Liver (tissue), 3 donors: ENCODE measurements around the gene ZFP36L2.

Experiments used
- JUND ChIP-seq, 2 donors: IDR thresholded peaks; 2 replicates each; pipeline ENCODE4 v1.6.1; 2016; ENCODE audit warnings: antibody characterized with exemption in 2 of 2
- RAD21 ChIP-seq, 2 donors: IDR thresholded peaks; 2 replicates each; pipeline ENCODE4 v1.6.1; 2016; ENCODE audit warnings: antibody characterized with exemption in 2 of 2, mild to moderate bottlenecking in 2 of 2
- SP1 ChIP-seq: IDR thresholded peaks from 2 replicates; pipeline ENCODE4 v1.6.1; 2018; ENCODE audit warnings: antibody characterized with exemption, mild to moderate bottlenecking
- YY1 ChIP-seq: IDR thresholded peaks from 2 replicates; pipeline ENCODE4 v1.6.1; 2016; ENCODE audit warnings: antibody characterized with exemption, mild to moderate bottlenecking
- TF ChIP-seq, protein P1 (sequence below): fragments of 150-350 bp; IDR thresholded peaks from 2 replicates; pipeline ENCODE4 v1.5.1; 2017; ENCODE audit warnings: improper control_type of control experiment, low read depth, low read length; ENCODE audit not compliant: missing input control
- TF ChIP-seq, protein P2 (sequence below): IDR thresholded peaks from 2 replicates; pipeline ENCODE4 v1.6.1; 2016; ENCODE audit warnings: antibody characterized with exemption, mild to moderate bottlenecking
- TF ChIP-seq, protein P3 (sequence below): IDR thresholded peaks from 2 replicates; pipeline ENCODE4 v1.6.1; 2016; ENCODE audit warnings: antibody characterized with exemption
- donor health status: healthy.
- donor health status: healthy.

DNA sequence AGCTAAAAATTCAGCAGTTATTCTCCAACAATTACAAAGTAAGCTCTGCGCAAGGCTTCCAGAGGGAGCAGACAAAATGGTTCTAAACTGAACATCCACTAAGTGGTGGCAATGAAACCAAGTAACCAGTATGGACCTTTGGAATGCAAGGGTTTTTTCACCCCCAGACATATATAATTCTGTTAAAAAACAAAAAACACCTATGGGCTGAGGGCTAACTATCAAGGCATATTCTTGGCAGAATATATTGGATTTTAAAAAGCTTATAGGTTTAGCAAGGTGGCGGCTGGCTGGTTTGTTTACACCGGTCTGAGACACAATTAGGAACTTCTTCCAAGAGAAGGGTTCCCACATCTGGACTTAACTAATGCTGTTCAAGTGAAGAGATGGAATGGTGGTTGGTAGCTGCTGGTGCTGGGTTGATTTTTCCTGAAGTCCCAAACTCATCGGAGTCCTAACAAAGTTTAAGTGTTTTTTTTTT, 2.8 kb downstream of the ZFP36L2 start:
- TF ChIP-seq, protein P1, sequence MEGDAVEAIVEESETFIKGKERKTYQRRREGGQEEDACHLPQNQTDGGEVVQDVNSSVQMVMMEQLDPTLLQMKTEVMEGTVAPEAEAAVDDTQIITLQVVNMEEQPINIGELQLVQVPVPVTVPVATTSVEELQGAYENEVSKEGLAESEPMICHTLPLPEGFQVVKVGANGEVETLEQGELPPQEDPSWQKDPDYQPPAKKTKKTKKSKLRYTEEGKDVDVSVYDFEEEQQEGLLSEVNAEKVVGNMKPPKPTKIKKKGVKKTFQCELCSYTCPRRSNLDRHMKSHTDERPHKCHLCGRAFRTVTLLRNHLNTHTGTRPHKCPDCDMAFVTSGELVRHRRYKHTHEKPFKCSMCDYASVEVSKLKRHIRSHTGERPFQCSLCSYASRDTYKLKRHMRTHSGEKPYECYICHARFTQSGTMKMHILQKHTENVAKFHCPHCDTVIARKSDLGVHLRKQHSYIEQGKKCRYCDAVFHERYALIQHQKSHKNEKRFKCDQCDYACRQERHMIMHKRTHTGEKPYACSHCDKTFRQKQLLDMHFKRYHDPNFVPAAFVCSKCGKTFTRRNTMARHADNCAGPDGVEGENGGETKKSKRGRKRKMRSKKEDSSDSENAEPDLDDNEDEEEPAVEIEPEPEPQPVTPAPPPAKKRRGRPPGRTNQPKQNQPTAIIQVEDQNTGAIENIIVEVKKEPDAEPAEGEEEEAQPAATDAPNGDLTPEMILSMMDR: no peak
- TF ChIP-seq JUND (IDR thresholded peaks at IDR 0.05) (no peak), RAD21 (IDR thresholded peaks at IDR 0.05) (no peak), SP1 (no peak), YY1 (peak; percentile 13)
- TF ChIP-seq, protein P2, sequence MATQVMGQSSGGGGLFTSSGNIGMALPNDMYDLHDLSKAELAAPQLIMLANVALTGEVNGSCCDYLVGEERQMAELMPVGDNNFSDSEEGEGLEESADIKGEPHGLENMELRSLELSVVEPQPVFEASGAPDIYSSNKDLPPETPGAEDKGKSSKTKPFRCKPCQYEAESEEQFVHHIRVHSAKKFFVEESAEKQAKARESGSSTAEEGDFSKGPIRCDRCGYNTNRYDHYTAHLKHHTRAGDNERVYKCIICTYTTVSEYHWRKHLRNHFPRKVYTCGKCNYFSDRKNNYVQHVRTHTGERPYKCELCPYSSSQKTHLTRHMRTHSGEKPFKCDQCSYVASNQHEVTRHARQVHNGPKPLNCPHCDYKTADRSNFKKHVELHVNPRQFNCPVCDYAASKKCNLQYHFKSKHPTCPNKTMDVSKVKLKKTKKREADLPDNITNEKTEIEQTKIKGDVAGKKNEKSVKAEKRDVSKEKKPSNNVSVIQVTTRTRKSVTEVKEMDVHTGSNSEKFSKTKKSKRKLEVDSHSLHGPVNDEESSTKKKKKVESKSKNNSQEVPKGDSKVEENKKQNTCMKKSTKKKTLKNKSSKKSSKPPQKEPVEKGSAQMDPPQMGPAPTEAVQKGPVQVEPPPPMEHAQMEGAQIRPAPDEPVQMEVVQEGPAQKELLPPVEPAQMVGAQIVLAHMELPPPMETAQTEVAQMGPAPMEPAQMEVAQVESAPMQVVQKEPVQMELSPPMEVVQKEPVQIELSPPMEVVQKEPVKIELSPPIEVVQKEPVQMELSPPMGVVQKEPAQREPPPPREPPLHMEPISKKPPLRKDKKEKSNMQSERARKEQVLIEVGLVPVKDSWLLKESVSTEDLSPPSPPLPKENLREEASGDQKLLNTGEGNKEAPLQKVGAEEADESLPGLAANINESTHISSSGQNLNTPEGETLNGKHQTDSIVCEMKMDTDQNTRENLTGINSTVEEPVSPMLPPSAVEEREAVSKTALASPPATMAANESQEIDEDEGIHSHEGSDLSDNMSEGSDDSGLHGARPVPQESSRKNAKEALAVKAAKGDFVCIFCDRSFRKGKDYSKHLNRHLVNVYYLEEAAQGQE: no peak
- TF ChIP-seq, protein P3, sequence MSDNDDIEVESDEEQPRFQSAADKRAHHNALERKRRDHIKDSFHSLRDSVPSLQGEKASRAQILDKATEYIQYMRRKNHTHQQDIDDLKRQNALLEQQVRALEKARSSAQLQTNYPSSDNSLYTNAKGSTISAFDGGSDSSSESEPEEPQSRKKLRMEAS: no peak
